Muscle of leg (tissue), 11 donors: ENCODE data around the gene FRMD4B. TPM values are rescaled to one million over a fixed set of nuclear protein-coding genes. Genes with fewer than 3 reads are reported as not detected.
A peak's percentile ranks its signal among the peaks of the same experiment; 100 is the strongest.

Experiments
- DNase-seq: peaks from one replicate; pipeline ENCODE4 v3.0.0; 2013
- H3K27ac ChIP-seq: one replicate; pipeline ENCODE4 v1.5.1; 2013; ENCODE audit warnings: mild to moderate bottlenecking, low read length, control low read depth
- H3K27me3 ChIP-seq: one replicate; pipeline ENCODE4 v1.6.1; 2013; ENCODE audit warnings: low read length; ENCODE audit not compliant: control insufficient read depth, insufficient read depth
- H3K36me3 ChIP-seq: one replicate; pipeline ENCODE4 v1.6.1; 2013; ENCODE audit warnings: low read length; ENCODE audit not compliant: control insufficient read depth, insufficient read depth
- H3K4me1 ChIP-seq: one replicate; pipeline ENCODE4 v1.6.1; 2013; ENCODE audit warnings: low read length; ENCODE audit not compliant: control insufficient read depth, insufficient read depth
- H3K4me3 ChIP-seq: one replicate; pipeline ENCODE4 v1.5.1; 2013; ENCODE audit warnings: low read length, control low read depth
- H3K9me3 ChIP-seq: replicated peaks from 2 replicates; pipeline ENCODE4 v1.6.1; 2013; ENCODE audit warnings: low read depth, low read length; ENCODE audit not compliant: control insufficient read depth
- WGBS: methylation state at CpG from one replicate; pipeline ENCODE4 v1.1.5; 2013; ENCODE audit warnings: missing lambda C conversion rate; ENCODE audit not compliant: insufficient coverage; 5-methylcytosine and 5-hydroxymethylcytosine counted together
- polyA plus RNA-seq, 8 donors: library from polyadenylated mRNA; unstranded; fragments of 120-200 nt; gene quantifications; one replicate each; pipeline versions ENCODE4 v1.2.1 to v1.2.3, GENCODE V29; 2013; ENCODE audit warnings: inconsistent platforms in 1 of 8, low replicate concordance in 1 of 8; ENCODE audit not compliant: insufficient read length in 8 of 8, insufficient read depth in 1 of 8
- total RNA-seq: library from RNA; stranded (reverse); fragments of 120-200 nt; gene quantifications from one replicate; pipeline ENCODE4 v1.2.4, GENCODE V29; 2013

Gene FRMD4B
- total and polyA plus RNA-seq, 9 donors = 13.9 to 23.1 (median 17.2) TPM

GRCh38 chr3:69182588-69183316, 203.1 kb downstream of the FRMD4B start:
- Histone ChIP-seq H3K36me3 (peaks cover 38% of the 10 kb centered on the region), H3K27me3 (no peaks in the 10 kb centered on the region), H3K27ac (peak overlapping the region; percentile 42), H3K4me1 (peaks cover 3% of the 10 kb centered on the region), H3K4me3 (no peak overlapping the region), H3K9me3 (no peaks in the 10 kb centered on the region)
- WGBS = 70% methylated on average over 5 of the region's 8 CpGs
- no peak for DNase-seq

- Histone ChIP-seq H3K4me1 (peaks cover 3% of the 10 kb centered on the region), H3K27ac (no peak overlapping the region), H3K9me3 (no peaks in the 10 kb centered on the region), H3K27me3 (no peaks in the 10 kb centered on the region), H3K36me3 (peaks cover 34% of the 10 kb centered on the region), H3K4me3 (no peak overlapping the region)
- 60% methylated on average over 1 of the region's 9 CpGs for WGBS
- peak; percentile 31 for DNase-seq
These were observed 204.2 kb downstream of the FRMD4B start for GRCh38 chr3:69181592-69182211.

GRCh38 chr3:69180869-69181591, 204.9 kb downstream of the FRMD4B start:
- no peaks in the 10 kb centered on the region for H3K9me3 ChIP-seq
- WGBS = 82% methylated on average over 14 of the region's 23 CpGs
- H3K4me1 ChIP-seq = peaks cover 3% of the 10 kb centered on the region
- H3K27me3 ChIP-seq = no peaks in the 10 kb centered on the region
- no peak overlapping the region for H3K27ac ChIP-seq
- peaks cover 32% of the 10 kb centered on the region for H3K36me3 ChIP-seq
- DNase-seq = no peak
- no peak overlapping the region for H3K4me3 ChIP-seq

GRCh38 chr3:69179740-69180372, 206.0 kb downstream of the FRMD4B start:
- peaks cover 3% of the 10 kb centered on the region for H3K4me1 ChIP-seq
- no peaks in the 10 kb centered on the region for H3K9me3 ChIP-seq
- no peak for DNase-seq
- H3K4me3 ChIP-seq = no peak overlapping the region
- H3K36me3 ChIP-seq = peaks cover 32% of the 10 kb centered on the region
- 100% methylated on average over 3 of the region's 4 CpGs for WGBS
- H3K27me3 ChIP-seq = no peaks in the 10 kb centered on the region
- H3K27ac ChIP-seq = no peak overlapping the region

- no peak for DNase-seq
- WGBS = 92% methylated on average over 2 of the region's 5 CpGs
- H3K36me3 ChIP-seq = peaks cover 29% of the 10 kb centered on the region
- H3K4me1 ChIP-seq = peaks cover 3% of the 10 kb centered on the region
- H3K27me3 ChIP-seq = no peaks in the 10 kb centered on the region
- no peak overlapping the region for H3K27ac ChIP-seq
- no peak overlapping the region for H3K4me3 ChIP-seq
- no peaks in the 10 kb centered on the region for H3K9me3 ChIP-seq
These were observed 206.8 kb downstream of the FRMD4B start for GRCh38 chr3:69178838-69179739.

- Histone ChIP-seq H3K36me3 (peaks cover 29% of the 10 kb centered on the region), H3K27me3 (no peaks in the 10 kb centered on the region), H3K9me3 (no peaks in the 10 kb centered on the region), H3K4me3 (no peak overlapping the region), H3K4me1 (peaks cover 3% of the 10 kb centered on the region), H3K27ac (no peak overlapping the region)
- WGBS = 100% methylated on average over 3 of the region's 4 CpGs
- DNase-seq = no peak
These were observed 207.8 kb downstream of the FRMD4B start for GRCh38 chr3:69178082-69178481.

GRCh38 chr3:69174871-69175737, 210.8 kb downstream of the FRMD4B start:
- no CpG with 5 or more reads among the region's 4 CpGs for WGBS
- peak overlapping the region; percentile 65 for H3K27ac ChIP-seq
- peaks cover 6% of the 10 kb centered on the region for H3K36me3 ChIP-seq

GRCh38 chr3:69174445-69174844, 211.4 kb downstream of the FRMD4B start:
- H3K27me3 ChIP-seq = no peaks in the 10 kb centered on the region
- H3K4me3 ChIP-seq = no peak overlapping the region
- H3K4me1 ChIP-seq = peaks cover 3% of the 10 kb centered on the region
- no CpG with 5 or more reads among the region's 2 CpGs for WGBS
- H3K9me3 ChIP-seq = no peaks in the 10 kb centered on the region
- peak overlapping the region; percentile 23 for H3K27ac ChIP-seq
- no peak for DNase-seq
- H3K36me3 ChIP-seq = peaks cover 4% of the 10 kb centered on the region

More at GRCh38 chr3:69174871-69175737, 210.8 kb downstream of the FRMD4B start:
- H3K4me3 ChIP-seq = no peak overlapping the region
- no peaks in the 10 kb centered on the region for H3K9me3 ChIP-seq
- H3K27me3 ChIP-seq = no peaks in the 10 kb centered on the region
- peak; percentile 59 for DNase-seq
- H3K4me1 ChIP-seq = peaks cover 3% of the 10 kb centered on the region

GRCh38 chr3:69172058-69172457, 213.8 kb downstream of the FRMD4B start:
- no CpG with 5 or more reads among the region's 1 CpG for WGBS

More at GRCh38 chr3:69172058-69172457, 213.8 kb downstream of the FRMD4B start:
- Histone ChIP-seq H3K9me3 (no peaks in the 10 kb centered on the region), H3K4me3 (no peak overlapping the region), H3K4me1 (no peaks in the 10 kb centered on the region), H3K27ac (no peak overlapping the region), H3K36me3 (peaks cover 2% of the 10 kb centered on the region), H3K27me3 (no peaks in the 10 kb centered on the region)
- no peak for DNase-seq
